HG03575 (cell line): Measurements from ENCODE around the gene STIMATE.

ENCODE experiments used
- ATAC-seq: cut with Tn5 transposase; IDR thresholded peaks from one replicate; pipeline ENCODE4 v1.9.1; 2021; ENCODE audit not compliant: unreplicated experiment, insufficient number of reproducible peaks, low FRiP score; ENCODE audit errors: extremely low read depth

Gene STIMATE

DNA sequence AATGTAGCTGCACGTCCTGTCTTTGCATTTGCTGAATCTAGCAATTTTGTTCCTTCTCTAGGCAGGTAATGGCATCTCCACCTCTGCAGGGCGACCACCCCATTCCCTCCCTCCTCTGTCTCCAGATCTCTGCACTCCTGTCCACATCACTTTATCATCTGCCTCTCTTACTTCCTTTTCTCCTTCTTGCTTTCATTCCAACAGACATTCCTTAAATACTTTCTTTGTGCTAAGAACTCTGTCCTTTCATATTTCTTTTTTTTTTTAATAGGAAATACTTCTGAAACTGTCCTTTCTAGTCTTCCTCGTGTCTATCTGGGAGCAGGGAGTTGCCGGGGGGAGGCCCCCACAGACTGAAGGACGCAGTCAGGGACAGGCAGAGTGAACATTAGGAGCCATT, 95.5 kb downstream of the STIMATE start:
- no peak for ATAC-seq

DNA sequence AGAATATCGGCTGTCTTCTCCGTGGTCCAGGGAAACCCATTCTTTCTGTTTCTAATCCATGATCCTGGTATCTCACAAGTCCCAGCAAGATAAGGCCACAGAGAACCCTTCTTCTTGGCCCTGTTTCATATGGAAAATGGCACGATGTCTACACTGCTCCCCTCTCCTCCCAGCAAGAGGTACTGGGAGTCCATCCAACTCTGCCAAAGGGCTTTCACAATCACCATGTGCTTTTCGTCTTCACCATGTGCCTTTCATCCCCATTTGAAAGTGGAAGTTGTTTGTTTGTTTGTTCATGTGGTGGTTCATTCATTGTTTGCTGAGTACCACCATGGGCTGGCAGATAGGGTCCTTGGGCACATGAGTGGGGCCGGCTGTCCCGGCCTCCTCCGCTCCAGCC, 97.3 kb downstream of the STIMATE start:
- ATAC-seq, result no peak

DNA sequence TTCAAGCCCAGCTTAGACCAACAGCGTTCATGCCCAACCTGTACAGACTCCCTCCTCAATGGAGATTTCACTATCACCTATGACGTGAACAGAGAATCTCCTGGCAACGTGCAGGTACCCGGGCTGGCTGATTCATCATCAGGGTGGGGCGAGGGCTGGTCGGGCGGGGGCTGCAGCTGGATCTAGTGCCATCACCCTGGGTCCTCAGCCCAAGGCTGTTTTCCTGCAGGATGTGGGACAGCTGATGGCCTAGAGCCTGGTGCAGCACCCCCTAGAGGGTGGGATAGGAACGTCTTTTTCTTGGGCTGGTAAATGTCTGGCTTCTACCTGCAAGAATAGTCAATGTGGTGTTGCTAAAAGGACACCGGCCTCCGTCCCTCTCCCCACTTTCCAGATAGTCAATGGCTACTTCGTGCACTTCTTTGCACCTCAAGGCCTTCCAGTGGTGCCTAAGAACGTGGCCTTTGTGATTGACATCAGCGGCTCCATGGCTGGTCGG, 98.3 kb downstream of the STIMATE start:
- no peak for ATAC-seq

DNA sequence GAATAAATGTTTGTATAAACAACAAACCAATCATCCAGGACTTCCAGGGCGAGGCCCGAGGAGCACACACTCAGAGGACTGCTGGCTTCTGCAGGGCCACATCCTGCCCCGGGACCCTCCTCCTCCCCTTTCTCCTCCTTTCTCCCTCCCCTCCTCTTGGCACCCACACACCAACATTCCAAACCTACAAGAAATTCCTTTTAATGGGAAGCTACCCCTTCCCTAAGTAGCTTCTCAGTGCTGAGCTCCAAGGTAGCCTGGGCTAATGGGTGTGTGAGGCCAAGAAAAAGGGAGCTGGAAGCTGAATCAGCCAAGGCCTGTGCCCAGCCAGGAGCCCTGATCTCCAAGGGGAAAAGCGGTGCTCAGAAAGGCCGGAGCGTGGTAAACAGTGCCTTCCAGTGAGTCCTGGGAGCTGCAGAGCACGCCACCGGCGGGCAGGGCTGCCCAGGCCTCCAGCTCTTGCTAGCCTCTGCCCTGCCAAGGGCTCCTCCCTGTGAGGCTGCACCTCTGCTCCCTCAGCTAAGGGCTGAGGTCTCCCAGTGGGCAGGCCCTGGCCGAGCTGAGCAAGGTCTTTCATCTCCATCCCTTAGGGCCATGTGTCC, 98.9 kb downstream of the STIMATE start:
- no peak for ATAC-seq

DNA sequence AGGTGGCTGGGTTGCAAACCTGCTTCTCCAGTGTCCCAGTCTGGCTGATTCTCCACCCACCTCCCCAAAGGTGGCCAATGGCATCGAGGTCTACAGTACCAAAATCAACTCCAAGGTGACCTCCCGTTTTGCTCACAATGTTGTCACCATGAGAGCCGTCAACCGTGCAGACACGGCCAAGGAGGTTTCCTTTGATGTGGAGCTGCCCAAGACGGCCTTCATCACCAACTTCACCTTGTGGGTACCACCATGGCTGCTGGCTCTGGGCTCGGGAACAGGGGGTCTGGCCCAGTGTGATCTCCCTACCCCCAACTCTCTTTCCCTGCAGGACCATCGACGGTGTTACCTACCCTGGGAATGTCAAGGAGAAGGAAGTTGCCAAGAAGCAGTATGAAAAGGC, 100.9 kb downstream of the STIMATE start:
- no peak for ATAC-seq

DNA sequence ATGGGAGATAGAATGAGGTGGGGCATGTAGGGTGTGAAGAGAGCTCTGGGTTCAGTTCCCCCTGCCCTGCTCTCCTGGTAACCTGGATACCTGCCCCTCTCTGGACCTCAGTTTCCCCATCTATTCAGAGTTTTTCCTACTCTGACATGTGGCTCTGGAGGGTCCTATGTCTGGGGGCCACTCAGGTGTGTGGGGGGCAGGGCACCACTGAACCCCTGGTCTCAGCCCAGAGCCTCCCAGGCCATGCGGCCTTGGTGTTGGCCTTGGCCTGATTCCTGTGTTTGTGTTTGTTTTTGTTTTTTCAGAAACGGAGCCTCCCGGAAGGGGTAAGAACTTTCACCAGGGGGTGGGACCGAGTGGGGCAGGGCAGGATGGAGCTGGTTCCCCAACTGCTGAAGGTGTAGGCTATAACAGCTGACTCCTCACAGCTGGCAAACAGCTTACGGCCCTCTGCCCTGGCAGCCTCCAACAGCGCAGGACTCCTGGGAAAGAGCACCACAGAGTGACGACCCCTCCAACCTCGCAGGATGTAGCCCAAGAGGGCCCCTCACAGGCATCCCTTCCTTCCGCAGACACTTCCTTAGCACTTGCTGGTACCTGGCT, 101.9 kb downstream of the STIMATE start:
- ATAC-seq, result no peak

DNA sequence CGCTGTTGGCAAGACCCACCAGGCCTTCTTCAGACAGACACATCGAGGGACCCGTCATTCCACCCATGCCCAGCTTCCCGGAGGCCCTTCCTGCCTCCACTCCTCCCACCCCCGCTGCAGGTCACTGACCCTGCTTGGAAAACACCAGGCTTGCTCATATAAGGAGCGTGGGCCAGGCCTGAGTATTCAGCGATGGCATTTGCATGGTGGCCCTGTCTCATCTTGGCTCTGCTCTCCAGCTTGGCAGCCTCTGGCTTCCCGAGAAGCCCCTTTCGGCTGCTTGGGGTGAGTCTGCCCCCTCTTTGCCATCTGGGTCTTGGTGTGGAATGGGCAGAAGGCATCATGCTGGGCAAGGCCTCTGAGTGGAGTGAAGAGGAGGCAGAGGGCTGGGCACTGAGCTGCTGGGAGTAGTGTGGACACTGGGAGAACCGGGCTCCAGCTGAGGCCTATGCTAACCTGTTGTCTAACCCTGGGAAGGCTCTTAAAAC, 102.7 kb downstream of the STIMATE start, which contains the start of gene ITIH3:
TSS of gene ITIH3 (plus strand) at position 185 of the 488 bp plus-strand sequence. CDS start at position 193, 8 bp downstream.
- no peak for ATAC-seq

DNA sequence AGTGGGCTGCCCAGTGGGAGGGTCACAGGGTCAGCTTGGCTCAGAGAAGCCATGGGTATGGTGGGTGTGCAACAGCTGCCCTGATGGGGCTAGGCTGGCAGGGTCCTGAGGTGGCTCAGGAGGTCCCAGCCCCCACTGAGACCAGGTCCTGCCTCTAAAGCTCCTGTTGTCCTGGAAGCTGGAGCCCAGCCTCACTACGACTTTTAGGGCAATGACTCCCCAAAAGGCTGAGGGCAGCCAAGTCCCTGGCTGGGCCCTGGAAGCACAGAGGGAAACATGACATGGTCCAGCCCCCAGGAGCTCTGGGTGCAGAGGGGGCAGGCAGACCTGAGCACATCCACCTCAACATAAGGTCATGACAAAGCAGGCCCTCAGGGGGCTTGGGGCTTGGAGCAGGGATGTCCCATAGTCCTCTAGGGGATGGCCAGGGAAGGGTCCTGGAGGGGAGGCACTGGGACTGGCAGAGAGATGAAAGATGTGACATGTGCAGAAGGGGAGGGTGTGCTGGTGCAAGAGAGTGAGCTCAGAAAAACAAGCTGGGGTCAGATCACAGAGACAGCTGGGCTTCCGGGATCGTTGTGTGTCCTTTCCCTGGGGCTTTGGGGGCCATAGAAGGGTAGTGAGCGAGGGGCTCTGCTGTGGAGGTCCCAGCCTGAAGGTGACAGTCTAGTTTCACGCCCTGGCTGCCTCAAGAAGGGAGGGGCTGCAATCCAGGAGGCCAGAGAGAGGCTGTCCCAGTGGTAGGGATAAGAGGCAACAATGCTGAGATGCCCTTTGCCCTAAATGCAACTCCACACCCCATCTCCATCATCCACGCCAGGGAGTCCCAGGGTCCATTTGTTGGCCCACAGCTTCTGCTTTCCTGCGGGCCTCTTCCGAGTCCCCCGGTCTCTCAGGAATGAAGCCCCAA, 103.4 kb downstream of the STIMATE start:
- ATAC-seq, result no peak

DNA sequence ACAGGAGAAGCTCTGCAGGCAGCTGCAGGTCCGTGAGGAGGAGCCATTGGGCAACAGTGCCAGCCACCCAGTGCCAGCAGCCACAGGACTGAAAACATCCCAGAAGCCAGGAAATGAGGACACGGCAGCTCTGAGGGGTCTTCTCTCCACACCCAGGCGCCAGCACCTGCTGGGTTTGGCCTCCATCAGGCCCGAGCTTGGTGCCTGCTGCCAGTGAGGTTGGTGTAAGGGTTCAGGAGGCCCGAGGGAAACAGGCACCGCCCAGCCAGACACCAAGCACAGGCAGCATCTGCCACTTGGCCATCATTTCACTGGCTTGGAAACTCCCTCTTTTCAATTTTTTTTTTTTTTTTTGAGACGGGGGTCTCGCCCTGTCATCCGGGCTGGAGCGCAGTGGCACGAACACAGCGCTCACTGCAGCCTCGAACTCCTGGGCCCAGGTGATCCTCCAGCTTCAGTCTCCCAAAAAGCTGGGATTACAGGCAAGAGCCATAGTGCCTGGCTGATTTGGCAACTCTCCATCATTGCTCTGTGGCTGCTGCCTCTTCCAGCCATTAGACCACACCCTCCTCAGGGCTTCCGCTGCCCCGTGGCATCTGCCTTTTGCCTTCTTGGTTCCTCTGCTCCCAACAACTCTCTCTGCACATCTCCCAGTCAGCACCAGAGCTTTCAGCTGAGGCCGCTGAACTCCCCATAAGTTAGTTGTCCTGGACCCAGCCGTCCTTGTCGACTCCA, 104.2 kb downstream of the STIMATE start:
- ATAC-seq, result no peak

DNA sequence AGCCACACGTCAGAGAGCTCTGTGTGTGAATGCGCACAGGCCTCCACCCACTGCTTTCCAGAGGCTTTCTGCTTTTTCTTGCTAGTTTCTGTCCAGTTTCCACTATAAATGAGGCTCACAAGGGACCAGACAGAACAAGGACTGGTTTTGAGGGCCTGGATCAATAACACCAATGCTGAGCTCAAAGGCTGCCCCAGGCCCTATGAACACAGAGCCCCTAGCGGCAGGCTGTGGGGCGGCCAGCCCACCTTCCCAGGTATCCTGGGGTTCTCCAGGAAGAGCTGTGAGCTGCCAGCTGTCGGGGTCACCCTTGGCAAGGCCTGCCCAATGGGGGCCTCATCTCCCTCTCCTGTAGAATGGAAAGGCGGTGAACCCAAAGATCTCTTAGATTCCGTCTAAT, 104.9 kb downstream of the STIMATE start:
- ATAC-seq, result no peak

DNA sequence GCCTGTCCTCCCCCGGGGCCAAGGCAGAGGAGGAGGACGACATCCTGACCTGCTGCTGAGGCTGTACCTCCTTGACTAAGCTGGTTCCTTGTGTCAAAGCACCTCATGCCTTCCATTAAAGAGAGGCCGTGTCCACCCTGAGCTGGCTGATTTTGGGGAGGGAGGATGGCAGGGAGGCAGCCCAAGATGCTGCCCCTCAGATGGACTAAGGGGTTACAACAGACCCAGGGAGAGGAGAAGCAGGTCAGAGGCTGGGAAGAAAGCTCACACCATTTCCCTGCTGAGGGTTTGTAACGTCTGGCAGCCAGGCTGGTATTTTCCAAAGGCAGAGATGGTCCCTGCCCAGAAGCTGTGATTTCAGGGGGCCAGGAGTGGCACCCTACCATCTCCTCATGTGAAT, 105.4 kb downstream of the STIMATE start:
- ATAC-seq, result no peak

DNA sequence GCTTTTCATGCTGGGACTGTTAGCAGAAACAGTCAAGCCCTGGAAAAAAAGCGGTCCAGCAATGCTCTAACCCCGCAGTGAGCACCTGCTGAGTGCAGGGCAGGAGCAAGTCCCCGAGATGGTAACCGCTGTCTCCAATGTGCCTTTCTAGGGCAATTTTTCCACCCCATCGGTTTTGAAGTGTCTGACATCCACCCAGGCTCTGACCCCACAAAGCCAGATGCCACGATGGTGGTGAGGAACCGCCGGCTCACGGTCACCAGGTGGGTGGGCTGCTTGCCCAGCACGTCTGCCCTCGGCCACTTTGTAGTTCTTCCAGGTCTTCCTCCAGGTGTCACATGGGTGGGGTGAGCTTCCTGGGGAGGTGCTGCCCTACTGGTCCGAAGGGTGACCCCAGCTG, 106.0 kb downstream of the STIMATE start:
- no peak for ATAC-seq

DNA sequence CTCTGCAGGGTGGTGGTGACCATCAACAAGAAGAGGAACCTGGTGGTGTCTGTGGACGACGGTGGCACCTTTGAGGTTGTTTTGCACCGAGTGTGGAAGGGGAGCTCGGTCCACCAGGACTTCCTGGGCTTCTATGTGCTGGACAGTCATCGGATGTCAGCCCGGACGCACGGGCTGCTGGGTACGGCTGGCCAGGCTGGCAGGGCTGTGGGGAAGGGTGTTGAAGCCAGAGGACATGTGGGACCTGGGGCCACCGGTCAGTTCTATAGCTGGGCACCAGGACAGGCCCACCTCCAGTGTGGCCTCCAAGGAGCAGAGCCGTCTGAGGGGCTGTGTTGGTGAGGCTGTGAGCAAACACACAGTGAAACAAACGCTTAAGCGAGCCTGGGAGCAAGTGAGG, 106.6 kb downstream of the STIMATE start:
- ATAC-seq, result no peak

DNA sequence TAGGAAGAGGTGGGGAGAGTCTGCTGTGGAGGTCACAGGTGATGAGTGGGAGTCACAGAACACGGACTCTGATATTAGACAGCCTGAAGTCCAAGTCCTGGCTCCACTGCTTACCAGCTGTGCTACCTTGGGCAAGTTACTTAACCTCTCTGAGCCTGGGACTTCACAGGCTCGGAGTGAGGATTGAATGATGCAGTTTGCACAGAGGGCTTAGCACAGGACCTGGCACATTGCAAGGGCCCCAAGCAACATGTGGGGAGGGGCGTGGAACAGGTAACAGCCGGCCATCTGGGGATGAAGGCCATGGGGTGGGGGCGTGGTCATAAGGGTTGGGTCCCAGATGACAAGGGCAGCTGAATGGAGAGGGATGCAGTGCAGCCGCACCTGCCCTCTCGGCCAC, 107.0 kb downstream of the STIMATE start:
- ATAC-seq, result no peak

DNA sequence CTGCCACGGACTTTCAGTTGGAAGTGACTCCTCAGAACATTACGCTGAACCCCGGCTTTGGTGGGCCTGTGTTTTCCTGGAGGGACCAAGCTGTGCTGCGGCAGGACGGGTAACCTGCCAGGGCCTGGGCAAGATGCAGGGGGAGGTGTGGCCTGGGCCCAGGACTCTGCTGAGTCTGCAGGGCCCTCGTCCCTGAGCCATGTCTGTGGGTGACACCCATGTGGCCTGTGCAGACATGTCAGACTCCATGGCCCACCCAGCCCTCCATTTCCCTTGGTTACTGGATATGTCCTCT, 107.7 kb downstream of the STIMATE start:
- ATAC-seq, result no peak

DNA sequence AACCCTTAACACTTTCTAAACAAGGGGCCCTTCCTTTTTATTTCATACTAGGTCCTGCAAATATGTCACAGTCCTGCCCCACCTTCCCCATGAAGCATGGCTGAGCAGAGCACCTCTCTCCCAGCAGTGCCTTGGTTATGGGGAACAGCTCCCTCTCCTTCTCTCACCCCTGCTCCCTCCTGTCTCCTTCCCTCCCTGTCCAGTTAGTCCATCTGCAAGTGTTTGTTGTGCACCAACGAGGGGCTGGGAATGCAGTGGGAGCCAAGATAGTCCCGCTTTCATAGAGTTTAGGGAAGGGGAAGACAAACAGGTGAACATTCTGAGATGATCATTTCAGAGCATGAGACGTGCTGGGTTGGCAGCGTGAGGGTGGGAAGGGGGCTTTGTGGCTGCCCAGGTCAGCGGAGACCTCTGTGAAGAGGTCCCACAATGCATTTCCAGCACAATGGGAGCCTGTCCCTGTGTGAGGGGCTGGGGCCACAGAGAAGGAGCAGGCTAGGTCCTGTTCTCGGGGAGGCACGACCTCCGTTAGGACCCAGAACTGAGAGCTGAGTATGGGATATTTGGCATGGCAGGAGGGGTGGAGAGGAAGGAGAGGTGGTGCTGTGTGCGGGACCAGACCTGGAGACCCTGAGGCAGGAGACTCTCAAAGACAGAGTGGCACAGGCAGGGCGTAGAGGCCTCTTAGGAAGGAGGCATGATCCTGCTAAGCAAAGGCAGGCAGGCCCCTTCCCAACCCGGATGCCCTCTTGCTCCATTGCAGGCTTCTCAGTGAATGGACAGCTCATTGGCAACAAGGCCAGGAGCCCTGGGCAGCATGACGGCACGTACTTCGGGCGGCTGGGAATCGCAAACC, 108.2 kb downstream of the STIMATE start:
- no peak for ATAC-seq

DNA sequence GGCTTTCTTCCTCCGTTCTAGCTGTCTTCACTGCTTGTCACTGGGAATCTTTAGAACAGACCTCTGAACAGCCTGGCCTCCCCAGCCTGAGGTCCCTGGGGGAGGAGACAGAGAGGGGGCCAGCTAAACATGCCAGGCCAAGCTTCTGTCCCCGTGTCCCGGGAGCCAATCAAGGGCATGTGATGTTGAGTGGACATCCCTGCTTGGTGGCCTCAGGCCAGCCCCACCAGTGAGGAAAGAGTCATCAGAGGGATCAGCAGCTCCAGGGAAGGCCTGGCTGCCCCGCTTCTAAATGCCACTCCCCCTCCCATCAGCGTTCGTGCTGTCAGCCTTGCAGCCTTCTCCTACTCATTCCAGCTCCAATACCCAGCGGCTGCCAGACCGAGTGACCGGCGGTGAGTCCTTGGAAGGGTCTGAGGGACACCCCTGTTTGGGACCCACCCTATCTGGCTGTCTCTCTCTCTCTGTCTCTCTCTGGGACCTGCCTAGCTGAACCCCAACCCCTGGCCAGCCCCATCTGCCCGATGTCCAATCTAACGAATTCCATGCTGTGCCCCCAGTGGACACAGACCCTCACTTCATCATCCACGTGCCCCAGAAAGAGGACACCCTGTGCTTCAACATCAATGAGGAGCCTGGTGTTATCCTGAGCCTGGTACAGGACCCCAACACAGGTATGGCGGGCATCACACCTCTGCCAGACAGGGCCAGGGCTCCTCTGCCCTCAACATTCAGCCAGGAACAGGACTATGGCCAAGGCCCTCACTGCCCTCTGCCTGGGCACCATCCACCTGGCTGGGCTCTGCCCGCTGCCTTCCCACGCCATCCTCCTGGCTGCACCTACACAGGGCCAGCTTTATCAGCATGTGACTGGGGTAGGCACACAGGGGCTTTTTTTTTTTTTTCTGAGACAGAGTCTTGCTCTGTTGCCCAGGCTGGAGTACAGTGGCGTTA, 109.4 kb downstream of the STIMATE start:
- no peak for ATAC-seq
